SKM-1 (cell line): Measurements from ENCODE around the gene CCHCR1.
A peak's percentile ranks its signal among the peaks of the same experiment; 100 is the strongest.

Source experiments
- DNase-seq: peaks from one replicate; lab custom pipeline; 2025; ENCODE audit not compliant: unreplicated experiment; lab: John Stamatoyannopoulos, UW

The CCHCR1 gene

DNA sequence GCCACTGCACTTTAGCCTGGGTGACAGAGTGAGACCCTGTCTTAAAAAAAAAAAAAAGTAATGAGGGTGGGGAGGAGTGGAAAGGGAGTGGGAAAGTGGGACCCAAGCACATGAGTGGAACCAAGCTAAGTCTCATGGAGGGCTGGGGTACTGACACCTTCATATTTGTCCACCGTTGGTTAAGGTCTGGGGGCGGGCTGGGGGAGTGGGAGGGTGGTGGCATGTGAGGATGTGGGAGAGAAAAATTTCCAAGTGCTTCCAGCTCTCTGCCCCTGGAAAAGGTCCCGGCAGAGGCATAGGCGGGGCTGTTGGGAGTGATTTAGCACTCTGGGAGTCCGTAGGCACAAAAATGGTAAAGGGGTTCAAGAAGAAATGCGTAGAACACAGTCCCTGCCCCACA, 24.8 kb downstream of the CCHCR1 start:
- no peak for DNase-seq

DNA sequence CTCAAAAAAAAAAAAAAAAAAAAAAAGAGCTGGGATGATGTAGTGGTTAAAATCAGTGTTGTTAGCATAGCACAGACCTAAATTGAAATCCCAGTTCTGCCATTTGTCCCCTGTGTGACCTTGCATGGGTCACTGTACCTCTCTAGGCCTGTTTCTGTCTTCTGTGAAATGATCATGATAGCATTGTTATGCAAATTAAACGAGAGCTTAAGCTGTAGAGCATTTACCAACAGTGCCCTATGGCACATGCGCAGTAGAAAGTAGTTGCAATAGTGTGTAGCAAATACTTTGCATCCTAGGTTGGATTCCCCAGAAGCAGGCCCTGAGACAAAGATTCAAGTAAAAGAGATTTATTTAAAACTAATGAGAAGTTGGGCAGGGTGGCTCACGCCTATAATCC, 26.0 kb downstream of the CCHCR1 start:
- no peak for DNase-seq

- DNase-seq, result no peak
Measured at GRCh38 chr6:31130751-31131150, 26.9 kb downstream of the CCHCR1 start.

DNA sequence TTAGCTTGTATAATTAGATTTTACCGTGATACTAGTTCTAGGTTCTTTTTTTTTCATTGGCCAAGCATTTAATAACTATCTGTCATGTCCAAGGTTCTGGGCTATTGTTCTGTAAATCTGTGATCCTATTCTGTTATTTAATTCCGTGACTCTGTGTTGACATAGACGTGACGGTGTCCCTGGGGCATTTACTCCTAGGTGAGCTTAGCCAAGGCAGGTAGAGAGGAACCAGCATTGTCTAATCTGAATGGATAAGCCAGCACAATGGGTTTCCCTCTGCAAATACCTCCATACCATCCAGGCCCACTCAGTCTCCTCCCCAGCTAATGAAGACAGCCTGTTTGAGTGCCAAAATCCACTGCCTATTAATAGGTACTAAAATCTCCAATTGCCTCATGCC, 28.5 kb downstream of the CCHCR1 start:
- DNase-seq, result no peak

GRCh38 chr6:31128093-31128676, 29.4 kb downstream of the CCHCR1 start:
- peak; percentile 7 for DNase-seq

- DNase-seq, result no peak
Measured at GRCh38 chr6:31126396-31127175, 31.0 kb downstream of the CCHCR1 start.

- no peak for DNase-seq
Measured at GRCh38 chr6:31125586-31126363, 31.8 kb downstream of the CCHCR1 start.

GRCh38 chr6:31125162-31125561, 32.4 kb downstream of the CCHCR1 start:
- DNase-seq, result no peak

- no peak for DNase-seq
Measured at GRCh38 chr6:31122791-31123706, 34.6 kb downstream of the CCHCR1 start.

GRCh38 chr6:31121131-31121790, 36.3 kb downstream of the CCHCR1 start:
- DNase-seq, result no peak

- DNase-seq, result no peak
Measured at GRCh38 chr6:31120151-31120915, 37.3 kb downstream of the CCHCR1 start, which contains the start of gene CDSN. TSS of gene CDSN (minus strand) at chr6:31120446. CDS start at chr6:31120419, 27 bp downstream.

- no peak for DNase-seq
Measured at GRCh38 chr6:31118178-31118577, 39.4 kb downstream of the CCHCR1 start.

DNA sequence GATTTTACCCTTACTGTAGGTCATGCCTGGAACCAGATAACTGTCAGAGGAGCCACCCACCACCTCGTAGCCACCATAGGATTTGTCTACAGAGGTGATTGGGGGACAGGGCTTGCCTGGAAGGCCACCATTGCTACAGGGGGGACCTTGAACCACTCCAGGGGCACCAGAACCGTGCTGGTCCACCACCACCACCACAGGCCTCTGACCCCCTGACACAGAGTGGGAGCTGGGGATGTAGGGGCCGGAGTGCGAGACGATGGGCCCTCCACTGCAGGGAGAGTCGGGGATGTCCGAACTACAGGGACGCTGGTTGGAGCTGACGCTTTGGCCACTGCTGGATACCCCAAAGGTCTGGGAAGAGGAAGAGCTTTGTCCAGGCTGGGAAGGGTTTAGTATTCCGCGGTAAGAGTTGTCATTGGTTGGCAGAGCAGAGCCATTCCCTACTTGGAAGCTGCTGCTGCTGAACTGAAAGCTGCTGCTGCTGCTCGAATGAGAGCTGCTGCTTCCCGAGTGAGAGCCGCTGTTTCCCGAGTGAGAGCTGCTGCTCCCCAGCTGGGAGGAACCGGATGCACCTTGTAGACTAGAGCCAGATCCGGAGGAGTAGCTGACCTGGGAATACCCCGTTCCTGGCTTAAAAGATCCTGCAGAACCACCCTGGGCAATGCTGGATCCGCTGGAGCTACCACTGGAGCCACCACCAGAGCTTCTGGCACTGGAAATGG, 40.8 kb downstream of the CCHCR1 start:
- no peak for DNase-seq

DNA sequence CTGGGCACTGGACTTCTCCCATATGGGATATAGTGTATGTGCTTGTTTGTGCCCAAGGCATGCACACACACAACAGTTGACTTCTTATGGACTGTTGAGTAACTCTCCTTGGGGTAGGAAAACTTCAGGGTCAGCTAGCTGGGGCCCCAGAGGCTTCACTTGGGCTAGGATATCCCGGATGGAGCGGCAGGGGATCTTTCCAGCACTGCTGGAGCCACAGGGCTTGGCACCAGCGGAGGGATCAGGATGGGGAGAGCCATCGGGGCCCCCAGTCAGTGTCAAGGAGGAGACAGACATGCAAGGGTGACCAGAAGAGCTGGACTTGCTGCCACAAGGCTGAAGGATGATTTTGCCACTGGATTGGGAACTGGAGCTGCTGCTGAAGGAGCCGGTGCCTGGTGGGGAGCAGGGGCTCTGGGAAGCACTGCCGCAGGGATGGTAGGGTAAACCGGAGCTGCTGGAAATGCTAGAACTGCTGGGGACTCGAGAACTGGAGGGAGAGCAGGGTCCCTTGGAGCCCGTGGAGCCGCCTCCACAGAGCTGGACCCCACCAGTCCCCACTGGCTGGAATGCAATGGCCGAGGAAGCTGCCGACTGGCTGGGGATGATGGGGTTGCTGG, 41.6 kb downstream of the CCHCR1 start:
- no peak for DNase-seq

DNA sequence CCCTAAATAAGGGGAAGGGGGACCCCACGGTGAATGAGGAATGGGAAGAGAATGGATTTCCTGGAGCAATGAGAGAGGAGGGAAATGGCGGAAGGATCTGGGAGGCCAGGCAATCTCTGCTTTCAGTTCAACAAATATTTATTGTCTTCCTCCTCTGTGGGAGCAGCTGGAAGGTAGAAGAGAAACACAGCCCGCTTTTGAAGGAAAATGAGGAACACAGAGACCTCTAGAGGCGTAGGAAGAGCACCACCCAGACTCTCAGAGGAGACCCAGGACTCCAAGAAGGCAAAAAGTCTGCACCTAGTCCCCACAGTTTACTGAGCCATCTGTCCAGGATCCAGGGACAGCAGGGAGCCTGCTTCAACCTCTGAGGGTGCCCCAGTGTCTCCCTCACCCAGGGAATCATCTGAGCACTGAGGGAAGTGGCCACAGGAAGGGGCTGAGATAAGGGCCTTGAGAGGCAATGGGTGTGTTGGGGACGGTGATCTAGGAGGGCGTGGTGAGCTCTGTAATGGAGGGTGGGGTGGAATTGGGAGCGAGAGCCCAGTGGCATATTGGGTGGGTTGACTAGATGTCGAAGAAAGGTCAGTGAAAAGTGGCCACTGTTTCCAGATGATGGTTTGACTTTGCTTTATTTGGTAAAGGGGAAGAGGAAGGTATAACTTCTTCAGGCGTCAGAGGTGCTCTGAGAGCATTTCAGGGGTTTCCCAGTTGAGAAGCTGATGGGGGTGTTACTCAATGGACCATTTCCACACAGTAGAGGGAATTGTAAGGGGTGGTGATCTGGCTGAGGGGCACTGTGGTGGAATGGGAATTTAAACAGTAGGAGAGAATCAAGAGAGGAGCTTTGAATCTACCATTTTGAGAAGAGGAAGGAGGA, 42.4 kb downstream of the CCHCR1 start:
- DNase-seq, result no peak

DNA sequence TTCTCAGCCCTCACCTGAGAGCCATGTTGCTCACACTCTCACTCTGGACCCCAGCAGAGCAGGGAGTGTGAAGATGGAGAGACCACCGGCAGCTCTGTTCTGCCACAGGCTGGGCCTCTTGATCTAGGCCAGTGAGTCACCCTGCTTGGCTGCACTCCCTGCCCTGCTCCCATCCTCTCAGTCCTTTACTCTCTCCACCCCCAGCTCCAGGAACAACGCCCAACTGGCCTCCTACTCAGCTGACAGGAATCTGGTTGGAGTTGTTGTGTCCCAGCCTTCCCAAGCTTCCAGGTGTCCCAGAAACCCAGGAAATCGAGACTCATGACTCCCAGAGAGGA, 43.1 kb downstream of the CCHCR1 start, which contains the start of gene PSORS1C1:
PSORS1C1 (plus strand) TSS at position 260 of the 338 bp plus-strand sequence. CDS start 14,833 bp downstream, outside the sequence.
- DNase-seq, result no peak

GRCh38 chr6:31113861-31114540, 43.6 kb downstream of the CCHCR1 start:
- DNase-seq, result no peak
